HG03196 (cell line): ENCODE results near the gene VSIG8.

ENCODE experiments used
- ATAC-seq: cut with Tn5 transposase; IDR thresholded peaks from one replicate; pipeline ENCODE4 v1.9.1; 2021; ENCODE audit not compliant: unreplicated experiment

VSIG8 gene

DNA sequence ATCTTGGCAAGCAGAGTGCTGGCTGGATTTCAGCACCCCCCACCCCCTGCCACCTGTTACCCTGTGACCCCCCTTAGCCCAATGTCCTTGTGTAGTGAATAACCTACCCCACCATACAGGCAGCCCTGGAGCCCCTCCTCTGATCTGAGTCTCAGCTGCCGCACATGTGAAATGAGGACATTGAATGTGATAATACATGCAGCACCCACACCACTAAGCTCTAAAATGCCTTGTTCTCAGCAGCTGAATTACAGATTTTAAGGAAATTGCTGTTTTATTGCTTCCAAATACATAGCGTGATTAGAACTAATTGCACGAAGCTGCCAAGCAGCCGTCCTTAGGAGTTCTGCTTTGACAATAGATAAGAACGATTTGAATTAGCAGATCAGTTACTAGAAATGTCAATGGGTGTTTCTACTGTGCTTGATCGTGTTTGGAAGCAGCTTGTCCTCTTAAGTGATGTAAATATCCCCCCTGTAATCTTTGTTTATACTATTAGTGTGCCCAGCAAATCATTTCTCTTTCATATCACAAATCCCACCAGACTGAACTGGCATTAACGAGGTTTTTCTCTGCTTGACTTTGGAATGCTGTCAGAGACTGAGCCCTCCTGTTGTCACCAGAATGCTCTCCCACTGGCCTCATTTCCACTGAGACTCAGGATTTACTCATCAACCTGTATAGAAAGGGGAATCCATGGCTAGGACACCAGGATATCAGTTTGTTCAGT, 30.9 kb downstream of the VSIG8 start:
- ATAC-seq = no peak

- ATAC-seq = no peak
Observed at GRCh38 chr1:159830722-159831121, 31.7 kb downstream of the VSIG8 start.

- ATAC-seq = no peak
Observed at GRCh38 chr1:159829822-159830465, 32.5 kb downstream of the VSIG8 start.

GRCh38 chr1:159829273-159829634, 33.2 kb downstream of the VSIG8 start:
- peak; percentile 73 for ATAC-seq

DNA sequence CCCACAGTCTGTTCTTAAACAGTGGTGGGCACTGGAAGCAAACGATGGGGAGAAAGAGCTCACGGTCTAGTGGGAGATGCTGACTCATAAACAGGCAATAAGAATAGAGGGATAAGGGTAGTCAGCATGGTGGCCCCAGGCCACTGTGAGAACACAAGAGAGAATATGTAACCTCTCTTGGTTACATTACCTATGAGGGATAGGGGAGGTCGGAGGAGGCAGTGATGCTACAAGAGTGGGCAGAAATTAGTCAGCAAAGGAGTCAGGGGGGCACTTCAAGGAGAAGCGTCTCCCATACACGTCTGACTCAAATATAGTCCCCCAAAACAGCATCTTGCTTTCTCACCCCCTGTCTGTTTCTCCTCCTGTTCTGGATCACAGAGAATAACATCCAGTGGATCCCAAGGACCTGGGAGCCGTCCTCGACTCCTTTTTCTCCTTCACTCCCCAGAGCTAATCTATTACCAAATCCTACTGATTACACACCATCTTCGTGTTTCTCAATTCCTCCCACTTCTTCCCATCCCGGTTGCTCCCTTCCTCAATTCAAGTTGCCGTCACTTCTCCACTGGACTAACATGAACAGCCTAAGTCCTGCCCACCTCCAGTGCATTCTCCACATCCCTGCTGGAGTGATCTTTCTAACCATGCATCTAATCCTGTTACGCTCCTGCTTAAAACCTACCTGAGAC, 33.7 kb downstream of the VSIG8 start:
- no peak for ATAC-seq

- ATAC-seq = no peak
Observed at GRCh38 chr1:159828176-159828575, 34.3 kb downstream of the VSIG8 start.

DNA sequence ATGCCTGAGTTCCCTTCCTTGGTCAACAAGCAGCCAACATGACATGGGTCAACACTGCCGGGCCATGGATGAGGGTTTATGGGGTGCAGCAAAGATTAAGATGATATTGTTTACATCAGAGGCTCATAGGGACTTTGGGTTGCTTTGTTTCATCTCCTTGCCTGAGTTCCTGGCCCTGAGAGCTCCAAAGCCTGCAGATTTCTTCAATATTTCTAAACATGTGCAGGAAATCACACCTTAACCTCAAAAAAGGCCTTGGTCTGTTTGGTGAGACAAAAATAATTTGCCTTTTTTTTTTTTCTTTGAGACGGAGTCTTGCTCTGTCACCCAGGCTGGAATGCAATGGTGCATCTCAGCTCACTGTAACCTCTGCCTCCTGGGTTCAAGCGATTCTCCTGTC, 34.9 kb downstream of the VSIG8 start:
- ATAC-seq = no peak

- ATAC-seq = no peak
Observed at GRCh38 chr1:159827102-159827490, 35.4 kb downstream of the VSIG8 start.

GRCh38 chr1:159826441-159827101, 35.9 kb downstream of the VSIG8 start, which contains the start of gene SLAMF8:
Gene SLAMF8 (plus strand): TSS chr1:159826873. CDS start chr1:159826899, 26 bp downstream.
- no peak for ATAC-seq

DNA sequence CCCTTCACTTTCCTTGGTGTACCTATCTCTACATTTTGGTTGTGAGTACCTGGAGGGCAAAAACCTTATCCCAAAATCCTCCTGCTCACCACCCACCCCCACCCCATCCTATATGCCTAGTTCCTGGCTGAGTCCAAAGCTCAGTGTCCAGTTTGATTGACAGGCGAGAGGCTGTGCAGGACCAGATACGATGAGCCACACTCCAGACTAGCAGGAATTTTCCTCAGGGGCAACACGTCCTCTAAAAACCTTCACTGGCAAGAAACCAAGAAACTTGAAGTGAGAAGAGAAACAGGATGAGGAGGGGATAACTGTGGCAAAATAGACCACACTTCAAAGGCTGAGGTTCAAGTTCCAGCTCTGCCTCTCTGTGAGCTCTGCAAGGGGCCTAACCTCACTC, 36.9 kb downstream of the VSIG8 start:
- no peak for ATAC-seq

- ATAC-seq = no peak
Observed at GRCh38 chr1:159823406-159823805, 39.1 kb downstream of the VSIG8 start.

DNA sequence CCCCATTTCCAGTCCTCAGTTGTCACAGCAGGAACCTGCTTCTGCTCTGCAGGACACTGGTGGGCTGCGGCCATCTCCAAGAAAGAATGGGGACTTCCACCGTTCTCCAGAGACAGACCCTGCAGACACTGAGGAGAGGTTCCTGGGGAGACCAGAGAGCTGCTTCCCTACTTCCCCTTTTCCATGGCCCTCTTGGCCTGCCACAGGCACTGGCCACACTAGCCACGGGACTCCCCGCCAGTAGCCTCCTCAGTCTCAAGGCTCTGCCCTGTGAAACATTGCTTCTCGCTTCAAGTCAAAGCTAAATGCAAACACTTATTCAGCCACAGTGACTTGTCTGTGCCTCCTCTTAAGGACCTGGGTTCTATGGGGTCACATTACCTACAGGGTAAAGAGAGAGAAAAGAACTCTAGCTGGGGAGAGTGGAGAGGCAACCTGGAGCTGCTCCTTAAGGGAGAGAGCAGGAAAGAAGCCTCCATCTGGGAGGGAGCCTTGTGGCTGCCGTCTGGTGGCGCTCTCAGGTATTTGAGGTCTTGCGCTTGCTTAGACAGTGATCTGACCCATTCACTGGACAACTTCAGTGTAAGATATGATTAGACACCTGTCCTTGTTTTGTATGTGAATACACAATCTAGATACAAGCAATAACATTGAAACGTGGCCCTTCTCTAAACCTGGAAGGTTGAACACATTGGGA, 41.1 kb downstream of the VSIG8 start:
- ATAC-seq = no peak

DNA sequence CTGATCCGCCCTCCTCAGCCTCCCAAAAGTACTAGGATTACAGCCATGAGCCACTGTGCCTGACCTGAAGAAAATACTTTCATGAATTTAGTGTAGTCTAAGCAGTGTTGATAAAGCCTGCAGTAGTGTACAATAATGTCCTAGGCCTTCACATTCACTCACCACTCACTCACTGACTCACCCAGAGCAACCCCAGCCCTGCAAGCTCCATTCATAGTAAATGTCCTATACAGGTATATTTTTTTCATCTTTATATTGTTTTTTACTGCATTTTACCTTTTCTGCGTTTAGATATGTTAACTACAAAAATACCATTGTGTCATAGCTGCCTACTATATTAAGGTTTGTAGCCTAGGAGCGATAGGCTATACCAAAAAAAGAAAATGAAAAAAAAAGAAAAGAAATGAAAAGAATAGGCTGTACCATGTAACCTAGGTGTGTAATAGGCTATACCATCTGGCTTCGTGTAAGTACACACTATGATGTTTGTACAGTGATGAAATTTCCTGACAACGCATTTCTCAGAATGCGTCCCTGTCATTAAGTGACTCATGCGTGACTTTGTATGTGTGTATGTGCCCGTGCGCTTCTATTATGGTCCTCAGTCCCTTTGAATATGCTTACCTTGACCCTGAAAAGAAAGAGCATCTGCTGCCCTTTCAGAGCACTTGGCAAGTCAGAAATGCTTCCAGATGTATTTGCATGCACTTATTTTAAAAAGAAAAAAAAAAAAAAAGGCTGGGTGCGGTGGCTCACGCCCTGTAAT, 45.0 kb downstream of the VSIG8 start:
- ATAC-seq = no peak

DNA sequence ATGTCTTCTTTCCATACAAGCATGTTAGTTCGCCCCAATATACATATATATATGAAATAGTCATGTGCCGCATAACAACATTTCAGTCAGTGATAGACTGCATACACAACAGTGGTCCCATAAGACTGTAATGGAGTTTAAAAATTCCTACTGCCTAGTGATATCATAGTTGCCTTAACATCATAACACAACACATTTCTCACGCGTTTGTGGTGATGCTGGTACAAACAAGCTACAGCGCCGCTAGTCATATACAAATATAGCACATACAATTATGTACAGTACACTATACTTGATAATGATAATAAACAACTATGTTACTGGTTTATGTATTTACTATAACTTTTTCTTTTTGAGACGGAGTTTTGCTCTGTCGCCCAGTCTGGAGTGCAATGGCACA, 46.5 kb downstream of the VSIG8 start:
- ATAC-seq = no peak

DNA sequence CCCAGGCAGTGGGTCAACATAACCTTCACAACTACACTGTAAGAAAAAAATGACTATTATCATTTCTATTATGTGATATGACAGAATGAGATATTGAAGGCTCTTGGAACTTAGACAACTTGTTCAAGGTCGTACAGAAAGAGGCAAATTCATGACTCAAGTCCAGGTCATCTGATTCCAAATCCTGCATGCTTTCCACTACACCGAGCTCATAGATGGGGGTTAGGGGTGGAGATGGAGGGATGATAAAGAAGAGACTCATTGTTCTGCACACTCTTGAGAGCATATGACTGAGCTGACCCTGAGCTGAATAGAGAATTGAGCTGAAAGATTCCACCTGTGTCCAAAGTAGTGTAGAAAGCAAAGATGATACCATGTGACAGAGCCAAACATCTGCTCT, 57.5 kb downstream of the VSIG8 start:
- no peak for ATAC-seq
